ENCODE data around the gene LDLRAD1.
"Not testable (repeated sequence)": the region's sequence is repeated elsewhere in the genome, so short reads cannot be mapped to it uniquely, and the experiment has no call there.

The LDLRAD1 gene

GRCh38 chr1:54017979-54018378 is at the start of gene LDLRAD1:
TSS of gene LDLRAD1 (minus strand) at chr1:54018186. CDS start at chr1:54018112, 74 bp downstream.
- DNase-seq, result no peak

GRCh38 chr1:54064299-54064698 is 46.3 kb upstream of the LDLRAD1 start:
- no peak for DNase-seq

- DNase-seq, result no peak
Observed at GRCh38 chr1:54054438-54054749, 36.4 kb upstream of the LDLRAD1 start.

GRCh38 chr1:54053745-54054437 is 35.9 kb upstream of the LDLRAD1 start:
- DNase-seq, result no peak

- DNase-seq, result peak; percentile 98
Observed at GRCh38 chr1:54052934-54053744, 35.2 kb upstream of the LDLRAD1 start, which contains the start of the genes TCEANC2 and TMEM59. TSS of gene TCEANC2 (plus strand) at chr1:54053608. CDS start at chr1:54054423, 815 bp downstream. TSS of gene TMEM59 (minus strand) at chr1:54053204. CDS start at chr1:54053188, 16 bp downstream.

GRCh38 chr1:54052431-54052933 is 34.5 kb upstream of the LDLRAD1 start:
- DNase-seq, result peak; percentile 43

- no peak for DNase-seq
Observed at GRCh38 chr1:54051933-54052430, 34.0 kb upstream of the LDLRAD1 start.

GRCh38 chr1:54050435-54050834 is 32.4 kb upstream of the LDLRAD1 start:
- not testable (repeated sequence) for DNase-seq

- DNase-seq, result no peak
Observed at GRCh38 chr1:54047384-54048305, 29.7 kb upstream of the LDLRAD1 start.

GRCh38 chr1:54046671-54047383 is 28.8 kb upstream of the LDLRAD1 start:
- no peak for DNase-seq

GRCh38 chr1:54045496-54045895 is 27.5 kb upstream of the LDLRAD1 start:
- DNase-seq, result no peak

- DNase-seq, result no peak
Observed at GRCh38 chr1:54041806-54042205, 23.8 kb upstream of the LDLRAD1 start.

GRCh38 chr1:54037476-54037875 is 19.5 kb upstream of the LDLRAD1 start:
- DNase-seq, result no peak

GRCh38 chr1:54028306-54029251 is 10.6 kb upstream of the LDLRAD1 start:
- DNase-seq, result no peak

- no peak for DNase-seq
Observed at GRCh38 chr1:54027848-54028247, 9.9 kb upstream of the LDLRAD1 start.

- not testable (repeated sequence) for DNase-seq
Observed at GRCh38 chr1:54024811-54025210, 6.8 kb upstream of the LDLRAD1 start.

- no peak for DNase-seq
Observed at GRCh38 chr1:54024358-54024757, 6.4 kb upstream of the LDLRAD1 start.

- DNase-seq, result not testable (repeated sequence)
Observed at GRCh38 chr1:54019562-54020176, 1.7 kb upstream of the LDLRAD1 start.

GRCh38 chr1:54018635-54019034 is 649 bp upstream of the LDLRAD1 start:
- DNase-seq, result no peak

Measured in stimulated activated CD4-positive, alpha-beta T cell treated with anti-CD3 and anti-CD28 coated beads, Interleukin-4, amount 100 ng/mL, for 24 hours (primary cell).